ENCODE measurements around the gene TOB1. TPM values are rescaled to one million over a fixed set of nuclear protein-coding genes. Genes with fewer than 3 reads are reported as not detected.

Gene TOB1
- total RNA-seq, 2 experiments from 2014 or later: 15.2 to 26.4 TPM

DNA sequence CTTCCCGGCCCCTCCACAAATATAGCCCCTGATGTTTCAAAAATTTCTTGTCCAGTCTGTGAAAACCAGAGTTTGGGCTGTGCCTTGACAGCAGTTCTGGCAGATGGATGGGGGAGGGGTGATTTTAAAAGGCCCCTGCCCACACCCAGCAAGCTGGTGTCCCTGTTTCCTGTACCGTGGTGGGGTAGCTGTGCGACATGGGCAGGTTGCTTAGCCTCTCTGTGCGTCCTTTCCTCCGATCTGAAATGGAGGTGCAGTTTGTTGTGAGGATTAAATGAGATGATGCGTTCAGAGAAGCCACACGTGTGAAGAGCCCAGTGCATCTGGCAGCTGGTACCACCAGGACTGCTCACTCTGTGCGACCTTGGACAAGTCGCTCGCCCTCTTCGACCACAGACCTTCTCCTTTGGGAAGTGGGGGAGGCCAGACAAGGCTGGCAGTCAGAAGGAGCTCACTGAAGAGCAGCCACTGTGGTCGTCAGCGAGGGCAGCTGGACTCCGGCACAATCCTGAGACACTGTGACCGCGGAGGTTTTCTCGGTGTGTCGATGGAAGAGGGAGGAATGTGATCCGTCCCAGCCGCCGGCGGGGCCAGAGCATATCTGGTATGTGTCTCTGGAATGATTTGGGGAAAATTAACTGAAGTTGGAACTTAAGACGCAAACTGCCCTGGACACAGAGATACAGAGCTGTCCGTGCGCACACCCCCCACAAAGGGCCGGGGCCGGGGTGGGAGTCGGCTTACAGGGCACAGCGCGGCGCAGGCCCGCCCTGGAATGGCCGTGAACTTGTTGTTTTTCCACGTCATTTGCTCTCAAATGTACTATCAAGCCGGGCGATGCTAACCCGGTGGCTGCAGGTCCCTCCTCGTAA, 31.5 kb downstream of the TOB1 start:
- Histone ChIP-seq H3K79me2 (ENCODE audit: insufficient read depth, low read depth, low read length) (no peaks in the 10 kb centered on the region), H2AFZ (ENCODE audit: low read length) (no peak overlapping the region), H3K4me2 (ENCODE audit: low read length) (no peak overlapping the region), H3K9me2 (ENCODE audit: insufficient read depth, low read length) (no peaks in the 10 kb centered on the region), H3K4me3 (ENCODE audit: low read depth, low read length, poor library complexity, severe bottlenecking) (no peak overlapping the region), H4K20me1 (ENCODE audit: insufficient read depth, low read length) (no peaks in the 10 kb centered on the region), H3K27ac (ENCODE audit: low read depth, low read length, poor library complexity, severe bottlenecking) (no peak overlapping the region), H3K9me3 (ENCODE audit: low read length) (no peaks in the 10 kb centered on the region), H3K4me1 (ENCODE audit: insufficient read depth, low read length, poor library complexity, severe bottlenecking) (no peaks in the 10 kb centered on the region), H3K36me3 (ENCODE audit: insufficient read depth, low read length) (no peaks in the 10 kb centered on the region)
- BruUV-seq (replicated peaks): no TSS peak
- POLR2A ChIA-PET: interaction anchor here (1.0 kb wide), 1 partner anchor 8 kb away, joined by 3 read pairs; no protein-coding TSS in a partner anchor
- no peak for DNase-seq (ENCODE audit: low spot score)
- intact Hi-C loops (cut with micrococcal nuclease; ENCODE audit: unreplicated experiment): no loop called here
- no peak for TF ChIP-seq CTCF (conservative IDR thresholded peaks at IDR 0.05; ENCODE audit: low read length)
- TF ChIP-seq EZH2phosphoT487 (IDR thresholded peaks at IDR 0.05; ENCODE audit: borderline replicate concordance, low read depth, low read length): no peak
- CTCF ChIA-PET (ENCODE audit: unreplicated experiment): no interaction called here

DNA sequence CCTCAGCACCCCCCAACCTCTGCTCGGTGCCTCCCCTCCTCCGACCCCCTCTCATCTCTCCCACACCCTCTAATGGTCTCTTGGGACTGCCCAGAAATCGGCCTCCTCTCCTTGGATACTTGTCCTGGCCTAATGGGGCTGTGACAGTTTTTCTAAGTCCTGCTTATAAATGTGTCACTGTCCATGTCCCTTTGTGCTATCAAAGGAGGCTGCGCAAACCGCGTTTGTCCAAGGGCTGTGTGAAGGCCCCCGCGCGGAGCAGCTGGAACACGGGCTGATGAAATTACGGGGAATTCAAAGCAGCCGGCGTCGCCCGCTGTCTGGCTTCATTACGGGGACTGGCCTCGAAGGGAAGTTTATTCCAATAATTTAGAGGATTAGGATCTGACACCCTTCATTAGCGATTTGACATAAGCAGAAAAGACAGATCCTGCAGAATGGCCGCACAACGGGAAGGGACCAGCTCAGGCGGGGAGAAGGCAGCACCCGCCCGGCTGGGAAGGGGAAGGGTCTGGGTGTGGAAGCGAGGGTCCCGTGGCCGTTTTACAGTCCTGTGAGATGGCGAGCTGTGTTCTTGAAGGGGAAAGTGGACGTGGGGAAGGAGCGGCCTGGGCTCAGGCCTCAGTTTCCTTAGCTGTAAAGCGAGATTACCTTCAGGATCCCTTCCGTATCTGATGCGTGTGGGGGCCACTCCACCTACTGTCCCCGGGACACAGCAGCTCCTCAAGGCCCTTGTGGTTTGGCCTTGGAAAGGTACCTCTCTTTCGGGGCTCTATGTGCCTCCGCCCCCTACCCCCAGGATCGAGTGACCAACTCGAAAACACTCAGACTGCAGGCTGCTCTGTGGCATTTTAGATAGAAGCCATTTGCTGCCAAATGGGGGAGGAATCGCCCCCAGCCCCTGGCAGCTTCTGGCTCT, 32.4 kb downstream of the TOB1 start:
- Histone ChIP-seq H3K4me2 (ENCODE audit: low read length) (no peak overlapping the region), H2AFZ (ENCODE audit: low read length) (no peak overlapping the region), H3K4me3 (ENCODE audit: low read depth, low read length, poor library complexity, severe bottlenecking) (no peak overlapping the region), H3K36me3 (ENCODE audit: insufficient read depth, low read length) (no peaks in the 10 kb centered on the region), H3K79me2 (ENCODE audit: insufficient read depth, low read depth, low read length) (no peaks in the 10 kb centered on the region), H4K20me1 (ENCODE audit: insufficient read depth, low read length) (no peaks in the 10 kb centered on the region), H3K9me2 (ENCODE audit: insufficient read depth, low read length) (no peaks in the 10 kb centered on the region), H3K27ac (ENCODE audit: low read depth, low read length, poor library complexity, severe bottlenecking) (no peak overlapping the region), H3K9me3 (ENCODE audit: low read length) (no peaks in the 10 kb centered on the region), H3K4me1 (ENCODE audit: insufficient read depth, low read length, poor library complexity, severe bottlenecking) (peaks cover 8% of the 10 kb centered on the region)
- DNase-seq (ENCODE audit: low spot score): no peak
- TF ChIP-seq EZH2phosphoT487 (IDR thresholded peaks at IDR 0.05; ENCODE audit: borderline replicate concordance, low read depth, low read length): no peak
- no peak for TF ChIP-seq CTCF (conservative IDR thresholded peaks at IDR 0.05; ENCODE audit: low read length)
- no TSS peak for BruUV-seq (replicated peaks)
- intact Hi-C loops (cut with micrococcal nuclease; ENCODE audit: unreplicated experiment): no loop called here
- ChIA-PET POLR2A (no interaction called here), CTCF (ENCODE audit: unreplicated experiment) (no interaction called here)
